Chondrocyte (in vitro differentiated cells): ENCODE results near the gene GNB1L. TPM values are rescaled to one million over a fixed set of nuclear protein-coding genes. Genes with fewer than 3 reads are reported as not detected.

Experiments
- DNase-seq: peaks from one replicate; pipeline ENCODE4 v3.0.0; 2021; ENCODE audit warnings: mixed read lengths, low spot score
- H3K27ac Mint-ChIP-seq: one replicate; pipeline ENCODE4 v1.8.0; 2021; ENCODE audit warnings: mild to moderate bottlenecking, moderate library complexity, mixed read lengths; ENCODE audit not compliant: unreplicated experiment
- H3K27me3 Mint-ChIP-seq: 2 replicates; pipeline ENCODE4 v1.8.0; 2021; ENCODE audit warnings: low read depth, mixed read lengths
- H3K36me3 Mint-ChIP-seq: 2 replicates; pipeline ENCODE4 v1.8.0; 2021; ENCODE audit warnings: low read depth, mixed read lengths
- H3K4me1 Mint-ChIP-seq: 2 replicates; pipeline ENCODE4 v1.8.0; 2021; ENCODE audit warnings: low read depth, mild to moderate bottlenecking, mixed read lengths
- H3K4me3 Mint-ChIP-seq: one replicate; pipeline ENCODE4 v1.8.0; 2021; ENCODE audit warnings: mild to moderate bottlenecking, moderate library complexity, mixed read lengths; ENCODE audit not compliant: unreplicated experiment
- H3K9me3 Mint-ChIP-seq: 2 replicates; pipeline ENCODE4 v1.8.0; 2021; ENCODE audit warnings: low read depth, mixed read lengths
- total RNA-seq: library from RNA; stranded (reverse); gene quantifications from 3 replicates; pipeline ENCODE4 v1.2.1, GENCODE V29; 2021
- TF ChIP-seq, protein P1 (sequence below): fragments of 200-600 bp; sonication (generic); IDR thresholded peaks from 2 replicates; pipeline ENCODE4 v1.5.0; 2021; ENCODE audit warnings: antibody characterized with exemption, mild to moderate bottlenecking, moderate library complexity

The GNB1L gene
- total RNA-seq, 1 donor from 2014 or later, result 5.3 TPM

DNA sequence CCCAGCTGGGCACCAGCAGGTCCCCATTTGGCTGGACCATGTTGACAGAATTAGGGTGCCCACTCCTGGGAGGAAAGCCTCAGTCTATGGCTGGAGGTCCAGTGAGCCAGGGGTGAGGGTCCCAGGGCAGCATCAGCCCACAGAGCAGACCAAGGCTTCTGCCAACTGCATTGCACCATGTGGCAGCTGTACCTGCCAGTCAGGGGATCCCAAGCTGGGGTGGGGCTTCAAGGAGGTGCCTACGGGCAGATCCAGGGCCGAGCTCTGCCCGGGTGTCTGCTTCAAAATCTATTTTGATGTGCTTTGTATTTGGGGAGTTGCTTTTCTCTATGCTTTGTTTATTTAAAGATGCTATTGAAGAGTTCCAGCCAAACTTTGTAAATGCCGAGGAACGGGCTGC, 120.9 kb downstream of the GNB1L start:
- peaks cover 9% of the 10 kb centered on the region for H3K4me1 Mint-ChIP-seq
- no peaks in the 10 kb centered on the region for H3K9me3 Mint-ChIP-seq
- TF ChIP-seq, protein P1, sequence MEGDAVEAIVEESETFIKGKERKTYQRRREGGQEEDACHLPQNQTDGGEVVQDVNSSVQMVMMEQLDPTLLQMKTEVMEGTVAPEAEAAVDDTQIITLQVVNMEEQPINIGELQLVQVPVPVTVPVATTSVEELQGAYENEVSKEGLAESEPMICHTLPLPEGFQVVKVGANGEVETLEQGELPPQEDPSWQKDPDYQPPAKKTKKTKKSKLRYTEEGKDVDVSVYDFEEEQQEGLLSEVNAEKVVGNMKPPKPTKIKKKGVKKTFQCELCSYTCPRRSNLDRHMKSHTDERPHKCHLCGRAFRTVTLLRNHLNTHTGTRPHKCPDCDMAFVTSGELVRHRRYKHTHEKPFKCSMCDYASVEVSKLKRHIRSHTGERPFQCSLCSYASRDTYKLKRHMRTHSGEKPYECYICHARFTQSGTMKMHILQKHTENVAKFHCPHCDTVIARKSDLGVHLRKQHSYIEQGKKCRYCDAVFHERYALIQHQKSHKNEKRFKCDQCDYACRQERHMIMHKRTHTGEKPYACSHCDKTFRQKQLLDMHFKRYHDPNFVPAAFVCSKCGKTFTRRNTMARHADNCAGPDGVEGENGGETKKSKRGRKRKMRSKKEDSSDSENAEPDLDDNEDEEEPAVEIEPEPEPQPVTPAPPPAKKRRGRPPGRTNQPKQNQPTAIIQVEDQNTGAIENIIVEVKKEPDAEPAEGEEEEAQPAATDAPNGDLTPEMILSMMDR, result no peak
- H3K36me3 Mint-ChIP-seq, result no peaks in the 10 kb centered on the region
- H3K27ac Mint-ChIP-seq, result no peak overlapping the region
- no peaks in the 10 kb centered on the region for H3K27me3 Mint-ChIP-seq
- no peak overlapping the region for H3K4me3 Mint-ChIP-seq
- no peak for DNase-seq

Other genes starting within 250 kb of the GNB1L start
- gene SEPTIN5, start 140.4 kb downstream of the GNB1L start, total RNA-seq, result 113 to 214 TPM (median 197 TPM) in 3 replicates
- gene GP1BB, start 131.3 kb downstream of the GNB1L start, total RNA-seq, result 36.4 to 63.4 TPM (median 56.0 TPM) in 3 replicates
- gene TBX1, start 94.1 kb downstream of the GNB1L start, total RNA-seq, result 0.28 to 20.8 TPM in 2 of 3 replicates, not detected in the other
- 15.6 to 24.5 TPM (median 18.2 TPM) in 3 replicates for gene RTL10, start within 50 bp of the GNB1L start, total RNA-seq
- gene COMT, start 86.9 kb upstream of the GNB1L start, total RNA-seq, result 66.6 to 186 TPM (median 177 TPM) in 3 replicates
- gene TXNRD2, start 86.9 kb upstream of the GNB1L start, total RNA-seq, result 12.5 to 15.8 TPM (median 14.1 TPM) in 3 replicates
- 15.2 to 24.2 TPM (median 21.5 TPM) in 3 replicates for gene ARVCF, start 161.9 kb upstream of the GNB1L start, total RNA-seq
- 21.7 to 30.4 TPM (median 30.1 TPM) in 3 replicates for gene TANGO2, start 166.2 kb upstream of the GNB1L start, total RNA-seq
- 30.2 to 38.1 TPM (median 32.5 TPM) in 3 replicates for gene DGCR8, start 225.4 kb upstream of the GNB1L start, total RNA-seq